HEK293 (cell line): ENCODE data around the gene TCEAL1.
"Not testable (repeated sequence)": the region's sequence is repeated elsewhere in the genome, so short reads cannot be mapped to it uniquely, and the experiment has no call there.

Source experiments
- YY1 ChIP-seq: fragments of 450-650 bp; formaldehyde crosslinking; IDR thresholded peaks from 2 replicates; pipeline ENCODE4 v1.5.1; 2018; ENCODE audit warnings: missing biosample characterization, missing genetic modification characterization
- ZBTB20 ChIP-seq: fragments of 450-650 bp; formaldehyde crosslinking; IDR thresholded peaks from 2 replicates; pipeline ENCODE4 v1.5.1; 2016; ENCODE audit warnings: missing biosample characterization, missing genetic modification characterization
- ZNF692 ChIP-seq: fragments of 450-650 bp; formaldehyde crosslinking; IDR thresholded peaks from 2 replicates; pipeline ENCODE4 v1.5.1; 2016; ENCODE audit warnings: missing biosample characterization, missing genetic modification characterization
- TF ChIP-seq, protein P1 (sequence below): fragments of 450-650 bp; formaldehyde crosslinking; IDR thresholded peaks from 2 replicates; pipeline ENCODE4 v1.5.1; 2016; ENCODE audit warnings: missing biosample characterization, missing genetic modification characterization

GRCh38 chrX:103657066-103657465, 28.3 kb downstream of the TCEAL1 start:
- TF ChIP-seq, protein P1, sequence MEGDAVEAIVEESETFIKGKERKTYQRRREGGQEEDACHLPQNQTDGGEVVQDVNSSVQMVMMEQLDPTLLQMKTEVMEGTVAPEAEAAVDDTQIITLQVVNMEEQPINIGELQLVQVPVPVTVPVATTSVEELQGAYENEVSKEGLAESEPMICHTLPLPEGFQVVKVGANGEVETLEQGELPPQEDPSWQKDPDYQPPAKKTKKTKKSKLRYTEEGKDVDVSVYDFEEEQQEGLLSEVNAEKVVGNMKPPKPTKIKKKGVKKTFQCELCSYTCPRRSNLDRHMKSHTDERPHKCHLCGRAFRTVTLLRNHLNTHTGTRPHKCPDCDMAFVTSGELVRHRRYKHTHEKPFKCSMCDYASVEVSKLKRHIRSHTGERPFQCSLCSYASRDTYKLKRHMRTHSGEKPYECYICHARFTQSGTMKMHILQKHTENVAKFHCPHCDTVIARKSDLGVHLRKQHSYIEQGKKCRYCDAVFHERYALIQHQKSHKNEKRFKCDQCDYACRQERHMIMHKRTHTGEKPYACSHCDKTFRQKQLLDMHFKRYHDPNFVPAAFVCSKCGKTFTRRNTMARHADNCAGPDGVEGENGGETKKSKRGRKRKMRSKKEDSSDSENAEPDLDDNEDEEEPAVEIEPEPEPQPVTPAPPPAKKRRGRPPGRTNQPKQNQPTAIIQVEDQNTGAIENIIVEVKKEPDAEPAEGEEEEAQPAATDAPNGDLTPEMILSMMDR (tag by site-specific recombination) = not testable (repeated sequence)
- not testable (repeated sequence) for TF ChIP-seq ZBTB20, YY1, ZNF692 (tag by site-specific recombination)
